Coronary artery (tissue), 2 donors: ENCODE results near the gene TTLL9.
"Not testable (repeated sequence)": the region's sequence is repeated elsewhere in the genome, so short reads cannot be mapped to it uniquely, and the experiment has no call there.

Experiments
- DNase-seq: peaks from one replicate; pipeline ENCODE4 v3.0.0-alpha.2; 2017; ENCODE audit warnings: low spot score
- H3K27ac ChIP-seq, 2 donors: fragments of 200-600 bp; sonication (generic); one replicate each; pipeline ENCODE4 v1.5.1; 2016 to 2019
- H3K4me3 ChIP-seq: fragments of 200-600 bp; sonication (generic); 2 replicates; pipeline ENCODE4 v1.5.1; 2016; ENCODE audit warnings: mild to moderate bottlenecking, moderate library complexity
- CTCF ChIP-seq: fragments of 200-600 bp; sonication (generic); IDR thresholded peaks from one replicate; pipeline ENCODE4 v1.5.1; 2019; ENCODE audit warnings: antibody characterized with exemption

TTLL9 gene

GRCh38 chr20:31824554-31825313 lies 45.7 kb upstream of the TTLL9 start:
- DNase-seq = no peak
- no peak overlapping the region for H3K27ac ChIP-seq
- H3K4me3 ChIP-seq = no peak overlapping the region
- TF ChIP-seq CTCF = no peak

GRCh38 chr20:31826074-31826473 lies 44.4 kb upstream of the TTLL9 start:
- no peak for TF ChIP-seq CTCF
- Histone ChIP-seq H3K4me3 (no peak overlapping the region), H3K27ac (no peak overlapping the region)
- no peak for DNase-seq

GRCh38 chr20:31827059-31827458 lies 43.4 kb upstream of the TTLL9 start:
- no peak for DNase-seq
- no peak overlapping the region for H3K27ac ChIP-seq
- no peak for TF ChIP-seq CTCF
- no peak overlapping the region for H3K4me3 ChIP-seq

- not testable (repeated sequence) for DNase-seq, H3K4me3 ChIP-seq, H3K27ac ChIP-seq
Measured at GRCh38 chr20:31828016-31828415, 42.4 kb upstream of the TTLL9 start.

- no peak for DNase-seq
- Histone ChIP-seq H3K4me3 (no peak overlapping the region), H3K27ac (no peak overlapping the region)
- TF ChIP-seq CTCF = no peak
Measured at GRCh38 chr20:31829731-31830130, 40.7 kb upstream of the TTLL9 start.

GRCh38 chr20:31830406-31830981 lies 39.9 kb upstream of the TTLL9 start:
- TF ChIP-seq CTCF = no peak
- DNase-seq = no peak
- H3K4me3 ChIP-seq = no peak overlapping the region
- H3K27ac ChIP-seq = no peak overlapping the region

GRCh38 chr20:31831211-31831610 lies 39.2 kb upstream of the TTLL9 start:
- DNase-seq = no peak
- Histone ChIP-seq H3K27ac (no peak overlapping the region), H3K4me3 (no peak overlapping the region)
- no peak for TF ChIP-seq CTCF
